GM19324 (cell line): Measurements from ENCODE around the gene PTPN23.

Experiments
- ATAC-seq: cut with Tn5 transposase; IDR thresholded peaks from one replicate; pipeline ENCODE4 v1.9.1; 2021; ENCODE audit warnings: mild to moderate bottlenecking, moderate library complexity; ENCODE audit not compliant: unreplicated experiment, low FRiP score

Gene PTPN23

GRCh38 chr3:47370887-47371697 lies 9.7 kb upstream of the PTPN23 start:
- no peak for ATAC-seq

- no peak for ATAC-seq
Observed at GRCh38 chr3:47374587-47374986, 6.2 kb upstream of the PTPN23 start.

- ATAC-seq = no peak
Observed at GRCh38 chr3:47376393-47376792, 4.4 kb upstream of the PTPN23 start.

GRCh38 chr3:47377186-47377585 lies 3.6 kb upstream of the PTPN23 start:
- no peak for ATAC-seq

GRCh38 chr3:47378869-47379268 lies 2.0 kb upstream of the PTPN23 start:
- no peak for ATAC-seq

- no peak for ATAC-seq
Observed at GRCh38 chr3:47379411-47379899, 1.4 kb upstream of the PTPN23 start.

- ATAC-seq = no peak
Observed at GRCh38 chr3:47380026-47380600, 708 bp upstream of the PTPN23 start.

GRCh38 chr3:47381317-47382157 lies 716 bp downstream of the PTPN23 start:
- peak; percentile 62 for ATAC-seq

- no peak for ATAC-seq
Observed at GRCh38 chr3:47384425-47384824, 3.6 kb downstream of the PTPN23 start.

- ATAC-seq = no peak
Observed at GRCh38 chr3:47385007-47385406, 4.2 kb downstream of the PTPN23 start.

- no peak for ATAC-seq
Observed at GRCh38 chr3:47385796-47386195, 5.0 kb downstream of the PTPN23 start.

- ATAC-seq = no peak
Observed at GRCh38 chr3:47392933-47393332, 12.1 kb downstream of the PTPN23 start.

- no peak for ATAC-seq
Observed at GRCh38 chr3:47394140-47394870, 13.5 kb downstream of the PTPN23 start.

GRCh38 chr3:47394881-47395280 lies 14.1 kb downstream of the PTPN23 start:
- no peak for ATAC-seq

- ATAC-seq = no peak
Observed at GRCh38 chr3:47398228-47398627, 17.4 kb downstream of the PTPN23 start.

GRCh38 chr3:47399016-47399415 lies 18.2 kb downstream of the PTPN23 start:
- no peak for ATAC-seq

GRCh38 chr3:47399531-47400270 lies 18.9 kb downstream of the PTPN23 start:
- ATAC-seq = no peak

GRCh38 chr3:47404431-47404876 lies 23.6 kb downstream of the PTPN23 start:
- ATAC-seq = no peak

- no peak for ATAC-seq
Observed at GRCh38 chr3:47404955-47405790, 24.4 kb downstream of the PTPN23 start.
